ENCODE results near the gene MAPK13. TPM values are rescaled to one million over a fixed set of nuclear protein-coding genes. Genes with fewer than 3 reads are reported as not detected.

Gene MAPK13
- total and polyA plus RNA-seq, 2 donors (not counting 1 experiment from before 2014, with no cell fraction given), result 20.6 to 34.8 TPM

DNA sequence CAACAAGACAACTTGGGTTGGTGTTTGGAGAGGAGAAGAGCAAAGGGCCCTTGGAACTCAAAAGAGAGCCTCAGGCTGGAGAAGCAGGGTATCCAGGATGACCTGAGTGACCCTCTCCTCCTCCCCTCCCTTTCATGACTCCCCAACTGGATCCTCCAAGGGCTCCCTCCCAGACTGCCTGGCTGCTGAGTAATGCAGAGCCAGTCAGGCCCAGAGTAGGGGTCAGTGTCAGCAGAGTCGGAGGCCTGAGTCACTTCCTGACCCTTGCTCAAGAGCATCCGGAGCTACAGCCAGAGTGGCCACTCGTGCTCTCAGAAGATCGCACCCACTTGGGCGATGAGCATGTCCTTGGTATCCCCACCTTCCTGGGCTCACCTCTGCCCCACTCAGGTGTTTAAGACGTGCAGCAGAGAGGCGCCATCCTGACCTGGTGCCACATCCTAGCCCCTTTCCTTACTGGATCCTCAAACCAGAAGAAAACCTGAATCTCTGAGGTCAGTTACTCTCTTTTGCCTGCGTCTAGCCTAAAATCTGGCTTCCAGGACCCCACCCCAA is 2.8 kb upstream of the MAPK13 start:
- H3K79me2 ChIP-seq (ENCODE audit: control insufficient read depth, insufficient read depth, low read length), result peaks cover 9% of the 10 kb centered on the region
- 97% methylated on average over 8 of the region's 8 CpGs for WGBS (ENCODE audit: insufficient coverage)
- peaks cover 35 to 56% of the 10 kb centered on the region in 2 donors for H3K4me1 ChIP-seq (ENCODE audit: control insufficient read depth in 2 of 2, insufficient read depth in 2 of 2, low read length in 2 of 2)
- H2AFZ ChIP-seq (ENCODE audit: insufficient read depth, low read depth, low read length, poor library complexity, severe bottlenecking), result no peak overlapping the region
- DNase-seq (no peak), ATAC-seq (ENCODE audit: low read depth) (no peak)
- H3K4me2 ChIP-seq (replicated peaks; ENCODE audit: low read depth, low read length, poor library complexity, severe bottlenecking), result no peak overlapping the region
- no peak overlapping the region for H3K4me3 Mint-ChIP-seq
- no peaks in the 10 kb centered on the region for H3K27me3 ChIP-seq (replicated peaks in 1 of 4; ENCODE audit: control extremely low read depth in 1 of 4, control insufficient read depth in 3 of 4, insufficient read depth in 4 of 4, low read length in 3 of 4)
- no peak overlapping the region for H3K4me3 ChIP-seq (ENCODE audit: control extremely low read depth in 1 of 5, extremely low read depth in 1 of 5, insufficient read depth in 1 of 5, low read depth in 2 of 5, low read length in 4 of 5)
- no peak overlapping the region for H3K27ac ChIP-seq (ENCODE audit: low read length in 2 of 2)
- ChIA-PET POLR2A (interaction anchor here (0.6 kb wide), 1 partner anchor 69 kb away, joined by 3 read pairs; the partner anchor contains the start of gene BRPF3), CTCF (interaction anchor here (0.7 to 1.3 kb wide), 4 partner anchors 8 to 100 kb away, joined by 3 read pairs; partner anchors contain the start of gene MAPK14)
- H3K9me3 Mint-ChIP-seq (ENCODE audit: insufficient read depth), result no peaks in the 10 kb centered on the region
- TF ChIP-seq, protein P1, sequence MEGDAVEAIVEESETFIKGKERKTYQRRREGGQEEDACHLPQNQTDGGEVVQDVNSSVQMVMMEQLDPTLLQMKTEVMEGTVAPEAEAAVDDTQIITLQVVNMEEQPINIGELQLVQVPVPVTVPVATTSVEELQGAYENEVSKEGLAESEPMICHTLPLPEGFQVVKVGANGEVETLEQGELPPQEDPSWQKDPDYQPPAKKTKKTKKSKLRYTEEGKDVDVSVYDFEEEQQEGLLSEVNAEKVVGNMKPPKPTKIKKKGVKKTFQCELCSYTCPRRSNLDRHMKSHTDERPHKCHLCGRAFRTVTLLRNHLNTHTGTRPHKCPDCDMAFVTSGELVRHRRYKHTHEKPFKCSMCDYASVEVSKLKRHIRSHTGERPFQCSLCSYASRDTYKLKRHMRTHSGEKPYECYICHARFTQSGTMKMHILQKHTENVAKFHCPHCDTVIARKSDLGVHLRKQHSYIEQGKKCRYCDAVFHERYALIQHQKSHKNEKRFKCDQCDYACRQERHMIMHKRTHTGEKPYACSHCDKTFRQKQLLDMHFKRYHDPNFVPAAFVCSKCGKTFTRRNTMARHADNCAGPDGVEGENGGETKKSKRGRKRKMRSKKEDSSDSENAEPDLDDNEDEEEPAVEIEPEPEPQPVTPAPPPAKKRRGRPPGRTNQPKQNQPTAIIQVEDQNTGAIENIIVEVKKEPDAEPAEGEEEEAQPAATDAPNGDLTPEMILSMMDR (IDR thresholded peaks at IDR 0.05), result no peak
- no peak for TF ChIP-seq EZH2 (IDR thresholded peaks at IDR 0.05; ENCODE audit: borderline replicate concordance, insufficient read depth, low read depth, low read length, poor library complexity, severe bottlenecking)
- no peaks in the 10 kb centered on the region for H4K20me1 ChIP-seq (ENCODE audit: control insufficient read depth, insufficient read depth, low read length, poor library complexity, severe bottlenecking)
- peaks cover 0 to 5% (median 0%) of the 10 kb centered on the region in 3 donors for H3K9me3 ChIP-seq (ENCODE audit: control extremely low read depth in 1 of 3, control insufficient read depth in 2 of 3, insufficient read depth in 1 of 3, low read length in 2 of 3)
- H3K4me1 Mint-ChIP-seq, result peaks cover 50% of the 10 kb centered on the region
- H3K27ac Mint-ChIP-seq, result no peak overlapping the region
- no peaks in the 10 kb centered on the region for H3K27me3 Mint-ChIP-seq
- no peaks in the 10 kb centered on the region for H3K36me3 ChIP-seq (replicated peaks in 1 of 2; ENCODE audit: control extremely low read depth in 1 of 2, control insufficient read depth in 1 of 2, extremely low read depth in 1 of 2, insufficient read depth in 2 of 2, low read length in 1 of 2)
- intact Hi-C loops (cut with micrococcal nuclease), result no loop called here
- no peak overlapping the region for H3K9ac ChIP-seq (ENCODE audit: low read length)

DNA sequence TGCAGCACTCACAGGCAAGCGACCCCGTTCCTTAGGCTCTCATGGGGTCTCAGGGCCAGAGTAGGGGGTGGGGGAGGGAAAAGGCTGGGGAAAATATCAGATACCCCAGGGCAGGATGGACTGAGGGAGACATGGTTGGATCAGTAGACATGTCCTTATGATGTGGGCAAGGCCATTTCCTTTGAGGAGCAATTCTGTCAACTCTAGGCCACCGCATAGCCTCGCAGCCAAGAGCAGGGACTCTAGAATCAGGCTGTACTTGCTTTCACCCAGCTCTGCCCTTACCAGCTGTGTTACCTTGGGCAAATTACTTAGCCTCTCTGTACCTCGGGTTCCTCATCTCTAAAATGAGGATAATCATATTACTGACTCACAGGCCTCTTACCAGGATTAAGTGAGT is 2.2 kb upstream of the MAPK13 start:
- H3K27ac Mint-ChIP-seq, result peak overlapping the region; percentile 15
- H3K4me1 Mint-ChIP-seq, result peaks cover 50% of the 10 kb centered on the region
- CTCF ChIA-PET, result no interaction called here
- POLR2A ChIA-PET, result no interaction called here
- Histone ChIP-seq H3K9me3 (ENCODE audit: control extremely low read depth in 1 of 3, control insufficient read depth in 2 of 3, insufficient read depth in 1 of 3, low read length in 2 of 3) (peaks cover 0 to 5% (median 0%) of the 10 kb centered on the region in 3 donors), H3K36me3 (replicated peaks in 1 of 2; ENCODE audit: control extremely low read depth in 1 of 2, control insufficient read depth in 1 of 2, extremely low read depth in 1 of 2, insufficient read depth in 2 of 2, low read length in 1 of 2) (peaks cover 0 to 4% of the 10 kb centered on the region in 2 experiments), H3K4me2 (replicated peaks; ENCODE audit: low read depth, low read length, poor library complexity, severe bottlenecking) (no peak overlapping the region), H3K27ac (ENCODE audit: low read length in 2 of 2) (no peak overlapping the region), H2AFZ (ENCODE audit: insufficient read depth, low read depth, low read length, poor library complexity, severe bottlenecking) (no peak overlapping the region), H3K9ac (ENCODE audit: low read length) (no peak overlapping the region), H4K20me1 (ENCODE audit: control insufficient read depth, insufficient read depth, low read length, poor library complexity, severe bottlenecking) (no peaks in the 10 kb centered on the region), H3K79me2 (ENCODE audit: control insufficient read depth, insufficient read depth, low read length) (peaks cover 9% of the 10 kb centered on the region), H3K4me3 (ENCODE audit: control extremely low read depth in 1 of 5, extremely low read depth in 1 of 5, insufficient read depth in 1 of 5, low read depth in 2 of 5, low read length in 4 of 5) (no peak overlapping the region), H3K4me1 (ENCODE audit: control insufficient read depth in 2 of 2, insufficient read depth in 2 of 2, low read length in 2 of 2) (peaks cover 29 to 53% of the 10 kb centered on the region in 2 donors), H3K27me3 (replicated peaks in 1 of 4; ENCODE audit: control extremely low read depth in 1 of 4, control insufficient read depth in 3 of 4, insufficient read depth in 4 of 4, low read length in 3 of 4) (no peaks in the 10 kb centered on the region)
- intact Hi-C loops (cut with micrococcal nuclease), result no loop called here
- DNase-seq, result no peak
- no peak for ATAC-seq (ENCODE audit: low read depth)
- H3K4me3 Mint-ChIP-seq, result no peak overlapping the region
- no peak for TF ChIP-seq EZH2 (IDR thresholded peaks at IDR 0.05; ENCODE audit: borderline replicate concordance, insufficient read depth, low read depth, low read length, poor library complexity, severe bottlenecking)
- TF ChIP-seq, protein P1 (IDR thresholded peaks at IDR 0.05), result no peak
- H3K9me3 Mint-ChIP-seq (ENCODE audit: insufficient read depth), result no peaks in the 10 kb centered on the region
- no peaks in the 10 kb centered on the region for H3K27me3 Mint-ChIP-seq
- 92% methylated on average over 2 of the region's 5 CpGs for WGBS (ENCODE audit: insufficient coverage)
